ENCODE measurements around the gene ARMC3.

The ARMC3 gene

DNA sequence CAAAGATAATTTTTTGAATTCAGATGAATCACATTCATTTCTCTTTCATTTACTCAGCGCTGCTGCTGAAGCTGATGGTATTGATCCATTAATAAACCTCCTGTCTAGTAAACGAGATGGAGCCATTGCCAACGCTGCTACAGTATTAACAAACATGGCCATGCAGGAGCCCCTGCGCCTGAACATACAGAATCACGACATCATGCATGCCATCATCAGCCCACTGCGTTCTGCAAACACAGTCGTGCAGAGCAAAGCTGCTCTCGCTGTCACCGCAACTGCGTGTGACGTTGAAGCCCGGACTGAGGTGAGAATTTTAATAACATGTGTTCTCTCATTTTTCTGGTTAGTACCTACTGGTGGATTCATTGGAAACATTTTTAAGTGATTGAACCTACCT is 70.2 kb downstream of the ARMC3 start:
- no peak for DNase-seq

- no peak for DNase-seq
Observed at GRCh38 chr10:22999942-23000341, 72.1 kb downstream of the ARMC3 start.

- DNase-seq, result no peak
Observed at GRCh38 chr10:23001901-23002516, 74.2 kb downstream of the ARMC3 start.

DNA sequence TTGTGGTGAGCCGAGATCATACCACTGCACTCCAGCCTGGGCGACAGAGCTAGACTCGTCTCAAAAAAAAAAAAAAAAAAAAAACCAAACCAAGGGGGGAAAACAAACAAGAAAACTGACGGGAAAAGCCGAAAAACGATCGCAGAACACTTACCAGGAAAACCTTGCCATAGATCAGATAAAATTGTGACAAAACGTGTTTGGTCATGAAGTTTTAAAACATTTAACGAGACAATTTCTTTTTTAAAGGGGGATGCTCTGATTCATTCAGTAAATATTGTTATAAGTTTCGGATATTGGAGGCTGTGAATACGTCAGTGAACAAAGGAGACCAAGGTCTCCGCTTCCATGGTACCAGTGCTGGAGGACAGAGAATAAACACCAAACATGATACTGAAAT is 77.3 kb downstream of the ARMC3 start:
- no peak for DNase-seq

DNA sequence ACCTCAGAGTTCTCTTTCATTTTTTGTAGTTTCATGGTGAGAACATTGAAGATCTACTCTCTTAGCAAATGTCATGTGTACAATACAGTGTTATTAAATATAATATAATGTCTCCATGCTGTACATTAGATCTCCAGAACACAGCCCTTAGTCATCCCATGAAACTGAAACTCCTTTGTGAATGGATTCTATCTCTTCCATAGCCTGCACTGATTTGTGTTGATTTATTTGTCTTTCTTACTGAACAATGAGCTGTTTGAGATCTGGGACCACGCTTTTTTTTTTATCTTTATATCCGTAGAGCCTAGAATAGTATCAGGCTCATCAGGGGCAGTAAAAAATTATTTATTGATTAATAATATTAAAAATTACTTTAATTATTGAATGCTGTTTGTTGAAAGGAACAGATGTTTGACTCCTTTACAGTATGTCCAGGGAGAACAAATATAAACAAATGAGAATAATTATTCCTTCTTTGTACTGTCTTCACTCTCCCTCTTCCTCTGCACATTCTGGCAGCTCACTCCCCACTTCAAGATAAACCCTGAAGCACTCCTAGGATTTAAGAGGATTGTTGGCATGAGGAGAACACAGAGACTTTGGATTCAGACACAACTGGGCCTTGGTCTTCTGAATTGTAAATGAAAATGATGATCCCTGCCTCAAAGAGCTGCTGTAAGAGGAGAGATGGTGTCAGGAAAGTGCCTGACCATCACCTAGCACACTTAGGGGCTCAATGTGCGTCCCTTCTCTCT is 85.9 kb downstream of the ARMC3 start:
- no peak for DNase-seq

- DNase-seq, result no peak
Observed at GRCh38 chr10:23015021-23015707, 87.3 kb downstream of the ARMC3 start.

DNA sequence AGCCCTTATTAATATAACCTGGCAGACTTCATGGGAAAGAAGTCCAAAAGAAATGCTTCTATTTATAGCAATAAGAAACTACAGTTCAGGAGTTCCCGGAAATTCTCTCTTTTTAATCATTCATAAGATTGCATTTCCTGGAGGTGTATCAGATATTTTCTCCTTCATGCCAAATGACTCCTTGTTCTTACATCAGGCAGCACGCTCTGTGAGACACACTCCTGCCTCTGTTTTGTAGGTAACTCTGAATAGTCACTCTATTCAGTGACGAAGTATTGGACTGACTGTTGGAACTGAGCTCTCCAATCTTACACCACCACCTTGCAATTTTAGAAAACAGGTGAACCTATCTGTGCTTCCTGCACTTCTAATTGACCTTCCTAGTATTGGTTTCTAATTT is 88.8 kb downstream of the ARMC3 start:
- no peak for DNase-seq

GRCh38 chr10:23019633-23020032 is 91.8 kb downstream of the ARMC3 start:
- DNase-seq, result no peak

GRCh38 chr10:23021430-23021829 is 93.6 kb downstream of the ARMC3 start:
- DNase-seq, result no peak

GRCh38 chr10:23024002-23024401 is 96.1 kb downstream of the ARMC3 start:
- no peak for DNase-seq

DNA sequence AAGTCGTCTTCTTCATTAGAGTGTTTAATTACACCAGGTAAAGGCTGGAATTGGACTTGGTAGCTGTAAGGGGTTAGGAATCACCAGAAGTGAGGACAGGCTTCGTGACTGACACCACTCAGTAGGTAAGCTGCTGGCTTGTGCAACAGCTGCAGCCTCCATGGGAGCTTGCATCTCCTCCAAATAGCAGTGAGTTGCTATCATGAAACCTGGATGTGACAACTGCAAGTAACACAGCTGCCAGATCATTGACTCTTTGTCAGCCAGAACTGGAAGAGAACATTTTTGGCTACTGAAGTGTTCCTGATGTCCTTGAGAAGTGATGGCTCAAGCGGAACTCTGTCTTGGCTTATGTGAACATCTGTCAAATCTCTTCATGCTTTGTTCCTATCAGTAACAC is 103.5 kb downstream of the ARMC3 start:
- DNase-seq, result no peak

- no peak for DNase-seq
Observed at GRCh38 chr10:23034790-23035189, 106.9 kb downstream of the ARMC3 start.

GRCh38 chr10:23035569-23035968 is 107.7 kb downstream of the ARMC3 start:
- DNase-seq, result no peak

DNA sequence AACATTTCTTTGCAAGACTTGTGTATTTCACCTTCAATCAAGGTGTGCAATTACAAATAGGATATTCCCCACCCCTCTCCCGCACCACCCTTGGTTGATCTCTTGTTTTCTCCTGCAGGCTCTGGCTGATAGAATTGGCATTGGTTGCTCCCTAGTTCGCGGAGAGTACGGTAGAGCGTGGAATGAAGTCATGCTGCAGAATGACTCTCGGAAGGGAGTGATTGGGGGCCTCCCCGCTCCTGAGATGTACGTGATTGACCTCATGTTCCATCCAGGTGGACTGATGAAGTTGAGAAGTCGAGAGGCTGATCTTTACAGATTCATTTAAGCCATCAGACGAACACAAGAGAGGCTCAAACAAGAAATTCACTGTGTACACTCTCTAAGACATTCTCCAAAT is 109.3 kb downstream of the ARMC3 start:
- DNase-seq, result no peak

GRCh38 chr10:23037561-23037960 is 109.7 kb downstream of the ARMC3 start:
- no peak for DNase-seq

DNA sequence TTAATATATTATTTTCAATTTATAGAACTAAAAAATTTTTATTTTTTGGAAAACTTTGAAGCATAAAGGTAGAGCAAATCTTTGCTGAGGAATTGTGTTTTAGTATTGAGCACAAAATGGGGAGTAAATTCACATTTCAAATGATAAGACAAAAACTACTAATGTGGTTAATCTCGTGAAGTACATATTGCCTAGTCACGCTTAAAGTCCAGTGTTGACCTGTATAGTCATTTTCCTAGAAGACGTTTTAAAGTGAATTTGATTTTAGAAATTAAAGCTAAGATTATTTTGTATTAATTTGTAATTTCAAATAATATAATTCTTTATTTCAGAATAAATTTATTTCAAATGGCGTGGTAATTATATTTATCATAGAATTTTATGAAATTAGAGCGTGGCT is 110.3 kb downstream of the ARMC3 start:
- DNase-seq, result no peak

DNA sequence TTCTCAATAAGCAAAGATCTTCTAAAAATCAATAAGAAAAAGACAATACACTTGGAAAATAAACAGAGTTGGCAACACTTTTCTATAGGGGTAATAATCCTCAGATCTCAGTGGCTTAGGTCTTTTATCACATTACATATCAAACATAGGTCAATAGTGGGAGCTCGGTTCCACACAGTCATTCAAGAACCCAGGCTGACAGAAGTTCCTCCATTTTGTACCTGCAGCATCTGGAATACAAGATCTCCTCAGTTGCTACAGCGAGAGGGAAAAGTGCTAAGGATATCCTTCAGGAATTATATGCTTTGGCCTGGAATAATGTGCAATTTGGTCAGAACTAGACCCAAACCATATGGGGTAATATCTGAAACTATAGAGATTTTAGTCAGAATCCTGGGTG is 112.1 kb downstream of the ARMC3 start:
- no peak for DNase-seq

- no peak for DNase-seq
Observed at GRCh38 chr10:23046027-23046426, 118.2 kb downstream of the ARMC3 start.

DNA sequence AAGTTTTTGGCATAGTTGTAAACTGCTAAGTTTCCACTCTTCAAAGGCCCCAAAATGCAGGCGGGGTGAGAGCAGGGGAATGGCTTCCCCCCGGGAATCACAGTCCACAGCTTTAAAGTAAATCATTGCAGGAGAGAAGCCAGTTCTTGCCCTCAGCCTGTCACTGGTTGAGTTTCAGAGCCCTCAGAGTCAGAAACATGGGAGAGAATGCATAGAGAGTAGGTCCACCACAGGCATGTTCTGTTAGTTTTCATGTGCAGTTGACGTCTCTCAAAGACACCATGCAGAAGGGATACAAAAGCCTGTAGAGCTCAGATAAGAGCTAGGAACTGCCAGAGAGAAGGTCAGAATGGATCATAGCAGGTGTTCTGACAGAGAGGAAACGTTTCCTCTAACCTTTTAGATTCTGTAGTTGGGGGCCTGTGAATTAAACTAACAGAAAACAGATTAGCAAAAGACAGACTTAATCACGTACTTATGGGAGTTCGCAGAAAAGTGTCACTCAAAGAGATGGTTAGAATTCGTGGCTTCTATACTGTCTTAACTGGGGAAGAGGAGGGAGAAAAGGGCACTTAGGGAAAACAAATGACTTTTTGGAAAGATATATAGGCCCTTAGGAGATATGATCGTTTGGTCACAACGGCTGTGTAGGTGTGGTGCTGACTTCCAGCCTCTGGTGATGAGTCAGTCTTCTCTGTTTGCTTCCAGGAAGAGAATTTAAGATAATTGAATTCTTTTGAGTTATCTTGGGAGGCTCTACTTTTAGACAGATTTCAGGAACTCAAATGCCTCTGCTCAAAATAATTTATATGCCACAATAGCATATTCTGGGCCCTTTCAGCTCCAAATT is 119.6 kb downstream of the ARMC3 start:
- no peak for DNase-seq

- no peak for DNase-seq
Observed at GRCh38 chr10:23048191-23048590, 120.3 kb downstream of the ARMC3 start.

DNA sequence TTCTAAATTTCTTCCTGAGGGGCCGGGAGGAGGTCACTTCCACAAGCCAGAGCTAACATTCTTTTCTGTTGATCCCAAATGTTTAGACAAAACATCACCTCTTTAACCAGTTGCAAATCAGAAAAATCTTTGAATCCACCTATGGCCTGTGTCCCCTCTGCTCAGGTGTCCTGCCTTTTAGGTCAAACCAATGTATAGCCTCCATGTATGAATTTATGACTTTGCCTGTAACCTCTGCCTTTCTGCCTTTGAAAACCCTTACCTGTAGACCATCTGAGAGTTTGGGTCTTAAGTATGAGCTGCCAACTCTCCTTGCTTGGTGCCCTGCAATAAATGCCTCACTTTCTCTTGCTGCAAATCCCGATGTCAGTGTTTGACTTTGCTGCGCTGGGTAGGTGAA is 123.4 kb downstream of the ARMC3 start:
- DNase-seq, result no peak

DNA sequence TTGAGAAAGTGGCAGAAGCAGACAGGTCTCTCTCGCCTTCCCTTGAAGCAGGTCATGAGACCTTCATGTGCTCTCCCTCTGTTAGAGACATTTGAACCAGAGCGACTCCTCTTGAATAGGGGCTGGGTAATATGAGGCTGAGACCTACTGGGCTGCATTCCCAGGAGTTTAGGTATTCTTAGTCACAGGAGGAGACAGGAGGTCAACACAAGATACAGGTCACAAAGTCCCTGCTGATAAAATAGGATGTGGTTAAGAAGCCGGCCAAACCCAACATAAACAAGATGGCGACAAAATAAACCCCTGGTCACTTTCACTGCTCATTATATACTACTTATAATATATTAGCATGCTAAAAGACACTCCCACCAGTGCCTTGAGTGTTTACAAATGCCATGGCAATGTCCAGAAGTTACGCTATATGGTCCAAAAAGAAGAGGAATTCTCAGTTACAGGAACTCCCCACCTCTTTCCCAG is 124.0 kb downstream of the ARMC3 start:
- DNase-seq, result no peak

DNA sequence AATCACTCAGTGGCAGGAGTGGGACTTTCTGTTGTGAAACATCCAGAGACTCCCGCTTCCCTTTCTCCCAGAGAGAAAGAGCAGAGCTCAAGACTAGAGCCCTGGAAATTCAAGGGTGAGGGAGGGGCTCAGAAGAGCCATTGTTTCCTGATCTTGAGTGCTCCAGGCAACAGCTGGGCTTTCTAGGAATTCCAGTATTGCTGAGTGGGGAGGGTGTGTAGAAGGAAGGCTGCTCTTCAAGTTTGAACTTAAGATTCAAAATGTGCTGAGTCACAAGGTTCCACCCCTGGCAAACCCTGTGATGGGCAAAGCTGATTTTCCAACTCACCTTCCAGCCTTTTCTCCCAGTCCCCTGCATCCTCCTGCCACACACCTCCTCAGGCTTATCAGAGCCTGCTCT is 125.2 kb downstream of the ARMC3 start:
- DNase-seq, result no peak
